Neural cell (in vitro differentiated cells): ENCODE results near the gene LRRC37A3.

ENCODE experiments used
- CTCF ChIP-seq: fragments of 450-650 bp; IDR thresholded peaks from 2 replicates; pipeline ENCODE4 v1.5.1; 2014; ENCODE audit warnings: antibody characterized with exemption, mild to moderate bottlenecking, moderate library complexity; ENCODE audit not compliant: poor library complexity, severe bottlenecking
- EZH2 ChIP-seq: fragments of 200-600, 300-800 bp; shearing (Covaris generic), sonication (generic); IDR thresholded peaks from 2 replicates; pipeline ENCODE4 v1.6.1; 2014; ENCODE audit warnings: antibody characterized with exemption, low read length, borderline replicate concordance, mild to moderate bottlenecking; ENCODE audit not compliant: insufficient read depth, poor library complexity, severe bottlenecking
- RAD21 ChIP-seq: fragments of 450-650 bp; conservative IDR thresholded peaks from 2 replicates; pipeline ENCODE4 v1.6.1; 2014; ENCODE audit warnings: antibody characterized with exemption, mild to moderate bottlenecking, moderate library complexity
- REST ChIP-seq: IDR thresholded peaks from 2 replicates; pipeline ENCODE4 v1.6.1; 2012; ENCODE audit warnings: borderline replicate concordance
- SMC3 ChIP-seq: fragments of 450-650 bp; conservative IDR thresholded peaks from 2 replicates; pipeline ENCODE4 v1.6.1; 2014; ENCODE audit warnings: antibody characterized with exemption, mild to moderate bottlenecking, moderate library complexity; ENCODE audit not compliant: poor library complexity
- TAF1 ChIP-seq: IDR thresholded peaks from 2 replicates; pipeline ENCODE4 v1.6.1; 2012; ENCODE audit warnings: low read depth

GRCh38 chr17:64947152-64947551, 27.9 kb upstream of the LRRC37A3 start:
- no peak for TF ChIP-seq CTCF
- TF ChIP-seq RAD21, result no peak
- TF ChIP-seq TAF1, result no peak
- TF ChIP-seq EZH2, result no peak
- no peak for TF ChIP-seq REST
- TF ChIP-seq SMC3, result no peak
